A172 (cell line): Measurements from ENCODE around the gene RNASE4. TPM values are rescaled to one million over a fixed set of nuclear protein-coding genes. Genes with fewer than 3 reads are reported as not detected.
A peak's percentile ranks its signal among the peaks of the same experiment; 100 is the strongest.
"Not testable (repeated sequence)": the region's sequence is repeated elsewhere in the genome, so short reads cannot be mapped to it uniquely, and the experiment has no call there.

Experiments used
- DNase-seq: peaks from one replicate; pipeline ENCODE4 v3.0.0-alpha.2; 2015; ENCODE audit warnings: low spot score
- total RNA-seq: library from RNA; depleted of rRNA; stranded (reverse); fragments of >200 nt; shearing (Covaris generic); gene quantifications from 2 replicates; pipeline ENCODE4 v1.2.3, GENCODE V29; 2014; rRNA removed

The RNASE4 gene
- total RNA-seq = 0.91 and 1.1 TPM in 2 replicates

- DNase-seq = peak; percentile 72
These were observed at the start of gene RNASE4 for GRCh38 chr14:20683891-20684661. TSS of gene RNASE4 (plus strand) at chr14:20684560. CDS start at chr14:20699372, 14,812 bp downstream.

- DNase-seq = no peak
These were observed 42.8 kb upstream of the RNASE4 start, which contains the start of gene OR6S1 for GRCh38 chr14:20641591-20641990. TSS of gene OR6S1 (minus strand) at chr14:20641691. CDS start at chr14:20641691, 0 bp downstream.

GRCh38 chr14:20642182-20642581 lies 42.2 kb upstream of the RNASE4 start:
- DNase-seq = no peak

- DNase-seq = not testable (repeated sequence)
These were observed 41.6 kb upstream of the RNASE4 start for GRCh38 chr14:20642755-20643154.

GRCh38 chr14:20644520-20644919 lies 39.8 kb upstream of the RNASE4 start:
- no peak for DNase-seq

- DNase-seq = no peak
These were observed 38.9 kb upstream of the RNASE4 start for GRCh38 chr14:20645481-20645880.

GRCh38 chr14:20652996-20653975 lies 31.1 kb upstream of the RNASE4 start:
- DNase-seq = no peak

GRCh38 chr14:20655851-20656250 lies 28.5 kb upstream of the RNASE4 start:
- no peak for DNase-seq

GRCh38 chr14:20656274-20656673 lies 28.1 kb upstream of the RNASE4 start:
- DNase-seq = no peak

- DNase-seq = no peak
These were observed 26.8 kb upstream of the RNASE4 start for GRCh38 chr14:20657216-20658211.

GRCh38 chr14:20658246-20658645 lies 26.1 kb upstream of the RNASE4 start:
- no peak for DNase-seq

- no peak for DNase-seq
These were observed 25.0 kb upstream of the RNASE4 start for GRCh38 chr14:20659336-20659735.

GRCh38 chr14:20659813-20660395 lies 24.5 kb upstream of the RNASE4 start:
- DNase-seq = no peak

GRCh38 chr14:20661197-20661596 lies 23.2 kb upstream of the RNASE4 start:
- no peak for DNase-seq

GRCh38 chr14:20662968-20663732 lies 21.2 kb upstream of the RNASE4 start:
- peak; percentile 71 for DNase-seq

- not testable (repeated sequence) for DNase-seq
These were observed 17.9 kb upstream of the RNASE4 start for GRCh38 chr14:20666400-20666961.

GRCh38 chr14:20667957-20668356 lies 16.4 kb upstream of the RNASE4 start:
- no peak for DNase-seq

- no peak for DNase-seq
These were observed 15.4 kb upstream of the RNASE4 start for GRCh38 chr14:20668969-20669368.

GRCh38 chr14:20671597-20672283 lies 12.6 kb upstream of the RNASE4 start:
- DNase-seq = no peak
